Mammary epithelial cell (primary cell): ENCODE measurements around the gene SELENOS.

Source experiments
- CTCF ChIP-seq, 2 donors: IDR thresholded peaks in 1 of 2; conservative IDR thresholded peaks in 1 of 2; 2 replicates each; pipeline ENCODE4 v1.5.1; 2011 to 2012; ENCODE audit warnings: inconsistent platforms in 2 of 2, low read length in 2 of 2, mild to moderate bottlenecking in 2 of 2, control low read depth in 1 of 2, low read depth in 1 of 2; ENCODE audit not compliant: insufficient read depth in 1 of 2; ENCODE audit errors: extremely low read depth in 1 of 2
- EZH2 ChIP-seq: IDR thresholded peaks from 2 replicates; pipeline ENCODE4 v1.6.1; 2012; ENCODE audit warnings: low read length, inconsistent platforms, borderline replicate concordance

GRCh38 chr15:101228313-101228712 is 49.0 kb downstream of the SELENOS start:
- no peak for TF ChIP-seq CTCF (conservative IDR thresholded peaks at IDR 0.05 in 1 of 2, IDR thresholded peaks at IDR 0.05 in 1 of 2; ENCODE audit: extremely low read depth in 1 of 2, insufficient read depth in 1 of 2, low read depth in 1 of 2, low read length in 2 of 2)
- no peak for TF ChIP-seq EZH2
